CD8-positive, alpha-beta memory T cell (primary cell): ENCODE data around the gene ANKHD1. TPM values are rescaled to one million over a fixed set of nuclear protein-coding genes. Genes with fewer than 3 reads are reported as not detected.

Experiments used
- CTCF ChIA-PET: fragments of 350-600 bp; sonication (Branson Sonifier 250); formaldehyde crosslinking; loops from one replicate; lab custom pipeline; 2021; ENCODE audit warnings: antibody characterized with exemption; lab: Charles Lee
- POLR2A ChIA-PET: fragments of 350-600 bp; sonication (Branson Sonifier 250); formaldehyde crosslinking; loops from one replicate; lab custom pipeline; 2021; ENCODE audit warnings: antibody characterized with exemption; lab: Charles Lee
- DNase-seq, 5 donors: peaks; one replicate each; pipeline versions ENCODE4 v3.0.0 to v3.0.0-alpha.2; 2020 to 2022; ENCODE audit warnings: mixed read lengths in 1 of 5
- H3K27ac ChIP-seq: one replicate; pipeline ENCODE4 v1.7.0; 2013; ENCODE audit warnings: low read depth, mild to moderate bottlenecking, low read length, moderate library complexity
- H3K27me3 ChIP-seq: 2 replicates; pipeline ENCODE4 v1.7.0; 2013; ENCODE audit warnings: low read length, mild to moderate bottlenecking; ENCODE audit not compliant: insufficient read depth, poor library complexity, severe bottlenecking
- H3K36me3 ChIP-seq: 2 replicates; pipeline ENCODE4 v1.7.0; 2013; ENCODE audit warnings: mild to moderate bottlenecking, low read length, moderate library complexity; ENCODE audit not compliant: insufficient read depth
- H3K4me1 ChIP-seq: 2 replicates; pipeline ENCODE4 v1.7.0; 2013; ENCODE audit warnings: mild to moderate bottlenecking, low read length, moderate library complexity; ENCODE audit not compliant: insufficient read depth
- H3K4me3 ChIP-seq: 2 replicates; pipeline ENCODE4 v1.7.0; 2013; ENCODE audit warnings: mild to moderate bottlenecking, low read length
- H3K9me3 ChIP-seq: 2 replicates; pipeline ENCODE4 v1.7.0; 2013; ENCODE audit warnings: mild to moderate bottlenecking, low read length
- H3K27ac Mint-ChIP-seq, 8 donors: one replicate each; pipeline ENCODE4 v1.8.0; 2020 to 2021; ENCODE audit warnings: mixed read lengths in 8 of 8, mild to moderate bottlenecking in 6 of 8, inconsistent platforms in 3 of 8, moderate library complexity in 3 of 8
- H3K27me3 Mint-ChIP-seq, 2 donors: one replicate each; pipeline ENCODE4 v1.8.0; 2020 to 2021; ENCODE audit warnings: mixed read lengths in 2 of 2, mild to moderate bottlenecking in 1 of 2, moderate library complexity in 1 of 2
- H3K36me3 Mint-ChIP-seq, 3 donors: one replicate each; pipeline ENCODE4 v1.8.0; 2020 to 2021; ENCODE audit warnings: mixed read lengths in 3 of 3, inconsistent platforms in 1 of 3, mild to moderate bottlenecking in 1 of 3
- H3K4me1 Mint-ChIP-seq, 3 donors: one replicate each; pipeline ENCODE4 v1.8.0; 2020 to 2021; ENCODE audit warnings: mixed read lengths in 3 of 3, inconsistent platforms in 1 of 3, mild to moderate bottlenecking in 1 of 3
- H3K4me3 Mint-ChIP-seq, 7 donors: one replicate each; pipeline ENCODE4 v1.8.0; 2020 to 2021; ENCODE audit warnings: mixed read lengths in 7 of 7, mild to moderate bottlenecking in 6 of 7, moderate library complexity in 4 of 7, inconsistent platforms in 2 of 7
- H3K9me3 Mint-ChIP-seq, 5 donors: one replicate each; pipeline ENCODE4 v1.8.0; 2020 to 2022; ENCODE audit warnings: mixed read lengths in 5 of 5, mild to moderate bottlenecking in 3 of 5, moderate library complexity in 2 of 5, inconsistent platforms in 1 of 5
- polyA plus RNA-seq: library from polyadenylated mRNA; unstranded; fragments of 300-500 nt; fragmentation: Illumina TruSeq; gene quantifications from one replicate; pipeline ENCODE4 v1.2.3, GENCODE V29; 2021
- total RNA-seq, 2 experiments: library from RNA; stranded (reverse); gene quantifications; one replicate each; pipeline ENCODE4 v1.2.3, GENCODE V29; 2021

The ANKHD1 gene
- total and polyA plus RNA-seq, 3 experiments from 2014 or later, result 88.6 to 107 (median 100) TPM

GRCh38 chr5:140540227-140540626, 138.6 kb downstream of the ANKHD1 start:
- H3K9me3 Mint-ChIP-seq, result no peaks in the 10 kb centered on the region
- peak overlapping the region in 4 of 8 donors; percentile 3 to 71 (median 48) for H3K27ac Mint-ChIP-seq
- no peak overlapping the region for H3K27ac ChIP-seq
- no peaks in the 10 kb centered on the region for H3K9me3 ChIP-seq
- no peaks in the 10 kb centered on the region for H3K27me3 Mint-ChIP-seq
- H3K4me1 Mint-ChIP-seq, result peaks cover 0 to 1% (median 0%) of the 10 kb centered on the region in 3 donors
- H3K27me3 ChIP-seq, result no peaks in the 10 kb centered on the region
- H3K4me1 ChIP-seq, result no peaks in the 10 kb centered on the region
- H3K36me3 Mint-ChIP-seq, result peaks cover 0 to 87% (median 24%) of the 10 kb centered on the region in 3 donors
- POLR2A ChIA-PET, result interaction anchor here (0.5 kb wide), 1 partner anchor 17 kb away, joined by 5 read pairs; no protein-coding TSS in a partner anchor
- H3K4me3 ChIP-seq, result no peak overlapping the region
- H3K36me3 ChIP-seq, result peaks cover 36% of the 10 kb centered on the region
- CTCF ChIA-PET, result interaction anchor here (0.7 kb wide), 1 partner anchor 19 kb away, joined by 3 read pairs; no protein-coding TSS in a partner anchor
- no peak for DNase-seq
- H3K4me3 Mint-ChIP-seq, result no peak overlapping the region

GRCh38 chr5:140542972-140543371, 141.3 kb downstream of the ANKHD1 start:
- Histone ChIP-seq H3K36me3 (peaks cover 31% of the 10 kb centered on the region), H3K4me1 (peaks cover 10% of the 10 kb centered on the region), H3K27ac (no peak overlapping the region), H3K4me3 (no peak overlapping the region), H3K27me3 (no peaks in the 10 kb centered on the region), H3K9me3 (no peaks in the 10 kb centered on the region)
- H3K36me3 Mint-ChIP-seq, result peaks cover 0 to 62% (median 22%) of the 10 kb centered on the region in 3 donors
- no peak overlapping the region for H3K4me3 Mint-ChIP-seq
- H3K4me1 Mint-ChIP-seq, result peaks cover 7 to 14% (median 10%) of the 10 kb centered on the region in 3 donors
- CTCF ChIA-PET, result no interaction called here
- no peaks in the 10 kb centered on the region for H3K27me3 Mint-ChIP-seq
- no peak for DNase-seq
- no peaks in the 10 kb centered on the region for H3K9me3 Mint-ChIP-seq
- POLR2A ChIA-PET, result no interaction called here
- peak overlapping the region in 2 of 8 donors; percentile 11 to 19 for H3K27ac Mint-ChIP-seq

GRCh38 chr5:140544986-140545385, 143.4 kb downstream of the ANKHD1 start:
- no peak for DNase-seq
- H3K4me3 Mint-ChIP-seq, result no peak overlapping the region
- POLR2A ChIA-PET, result no interaction called here
- H3K27ac Mint-ChIP-seq, result peak overlapping the region in 3 of 8 donors; percentile 15 to 95 (median 45)
- H3K27me3 ChIP-seq, result no peaks in the 10 kb centered on the region
- CTCF ChIA-PET, result interaction anchor here (1.5 kb wide), 1 partner anchor 102 kb away, joined by 3 read pairs; the partner anchor contains the start of genes IK and NDUFA2
- H3K9me3 ChIP-seq, result no peaks in the 10 kb centered on the region
- H3K4me1 Mint-ChIP-seq, result peaks cover 21 to 33% (median 30%) of the 10 kb centered on the region in 3 donors
- peaks cover 13% of the 10 kb centered on the region for H3K36me3 ChIP-seq
- H3K9me3 Mint-ChIP-seq, result no peaks in the 10 kb centered on the region
- no peak overlapping the region for H3K4me3 ChIP-seq
- no peak overlapping the region for H3K27ac ChIP-seq
- peaks cover 0 to 57% (median 17%) of the 10 kb centered on the region in 3 donors for H3K36me3 Mint-ChIP-seq
- no peaks in the 10 kb centered on the region for H3K27me3 Mint-ChIP-seq
- H3K4me1 ChIP-seq, result peaks cover 30% of the 10 kb centered on the region

GRCh38 chr5:140545606-140546005, 144.0 kb downstream of the ANKHD1 start:
- Histone ChIP-seq H3K4me3 (no peak overlapping the region), H3K36me3 (peaks cover 12% of the 10 kb centered on the region), H3K27me3 (no peaks in the 10 kb centered on the region), H3K9me3 (no peaks in the 10 kb centered on the region), H3K4me1 (peaks cover 32% of the 10 kb centered on the region), H3K27ac (no peak overlapping the region)
- H3K27me3 Mint-ChIP-seq, result no peaks in the 10 kb centered on the region
- DNase-seq, result no peak
- ChIA-PET POLR2A (no interaction called here), CTCF (interaction anchor here (1.5 kb wide), 1 partner anchor 102 kb away, joined by 3 read pairs; the partner anchor contains the start of genes IK and NDUFA2)
- H3K27ac Mint-ChIP-seq, result peak overlapping the region in 6 of 8 donors; percentile 27 to 95 (median 92)
- peaks cover 0 to 57% (median 16%) of the 10 kb centered on the region in 3 donors for H3K36me3 Mint-ChIP-seq
- peaks cover 21 to 34% (median 33%) of the 10 kb centered on the region in 3 donors for H3K4me1 Mint-ChIP-seq
- H3K9me3 Mint-ChIP-seq, result no peaks in the 10 kb centered on the region
- H3K4me3 Mint-ChIP-seq, result peak overlapping the region in 1 of 7 donors; percentile 60

- no peaks in the 10 kb centered on the region for H3K9me3 Mint-ChIP-seq
- peaks cover 0 to 58% (median 15%) of the 10 kb centered on the region in 3 donors for H3K36me3 Mint-ChIP-seq
- ChIA-PET CTCF (interaction anchor here (1.0 to 3.6 kb wide), 20 partner anchors 9 to 173 kb away, joined by 3 to 34 read pairs (median 6); partner anchors contain the start of genes ANKHD1, CD14, HARS1 and HARS2), POLR2A (interaction anchor here (0.5 to 3.1 kb wide), 8 partner anchors 10 to 145 kb away, joined by 3 to 29 read pairs (median 9); partner anchors contain the start of genes ANKHD1, APBB3, CD14 and IK)
- H3K27me3 ChIP-seq, result no peaks in the 10 kb centered on the region
- H3K27ac Mint-ChIP-seq, result peak overlapping the region; percentile 87 to 95 (median 94)
- peak overlapping the region; percentile 66 for H3K27ac ChIP-seq
- H3K4me3 Mint-ChIP-seq, result peak overlapping the region; percentile 80 to 88 (median 84)
- H3K27me3 Mint-ChIP-seq, result no peaks in the 10 kb centered on the region
- peak overlapping the region; percentile 70 for H3K4me3 ChIP-seq
- DNase-seq, result no peak
- peaks cover 32% of the 10 kb centered on the region for H3K4me1 ChIP-seq
- H3K9me3 ChIP-seq, result no peaks in the 10 kb centered on the region
- H3K36me3 ChIP-seq, result peaks cover 10% of the 10 kb centered on the region
- H3K4me1 Mint-ChIP-seq, result peaks cover 21 to 38% (median 33%) of the 10 kb centered on the region in 3 donors
Observed at GRCh38 chr5:140546851-140547507, 145.3 kb downstream of the ANKHD1 start.

- peak within 1 kb of the TSS; percentile 80 to 88 (median 84) for H3K4me3 Mint-ChIP-seq
Observed at GRCh38 chr5:140547508-140548299, 146.1 kb downstream of the ANKHD1 start, which contains the start of gene EIF4EBP3. Gene EIF4EBP3, plus strand, starts transcription at chr5:140547662. Its CDS starts 76 bp downstream, at chr5:140547738.

GRCh38 chr5:140548300-140548688, 146.7 kb downstream of the ANKHD1 start:
- H3K27ac Mint-ChIP-seq, result peak overlapping the region; percentile 87 to 95 (median 94)
- CTCF ChIA-PET, result interaction anchor here (0.9 to 3.6 kb wide), 16 partner anchors 10 to 172 kb away, joined by 3 to 34 read pairs (median 6); partner anchors contain the start of genes ANKHD1, CD14, SRA1 and TMCO6
- H3K4me1 ChIP-seq, result peaks cover 32% of the 10 kb centered on the region
- H3K9me3 ChIP-seq, result no peaks in the 10 kb centered on the region
- peak overlapping the region; percentile 70 for H3K4me3 ChIP-seq
- no peaks in the 10 kb centered on the region for H3K27me3 Mint-ChIP-seq
- no peak for DNase-seq
- no peaks in the 10 kb centered on the region for H3K9me3 Mint-ChIP-seq
- POLR2A ChIA-PET, result interaction anchor here (0.8 to 3.1 kb wide), 5 partner anchors 9 to 147 kb away, joined by 3 to 29 read pairs (median 12); partner anchors contain the start of genes ANKHD1, APBB3, SLC35A4 and SRA1
- no peaks in the 10 kb centered on the region for H3K27me3 ChIP-seq
- peaks cover 0 to 57% (median 15%) of the 10 kb centered on the region in 3 donors for H3K36me3 Mint-ChIP-seq
- H3K4me3 Mint-ChIP-seq, result peak overlapping the region; percentile 80 to 88 (median 84)
- H3K36me3 ChIP-seq, result peaks cover 11% of the 10 kb centered on the region
- H3K27ac ChIP-seq, result peak overlapping the region; percentile 66
- peaks cover 27 to 45% (median 39%) of the 10 kb centered on the region in 3 donors for H3K4me1 Mint-ChIP-seq

More at GRCh38 chr5:140547508-140548299, 146.1 kb downstream of the ANKHD1 start, which contains the start of gene EIF4EBP3:
- Histone ChIP-seq H3K9me3 (no peaks in the 10 kb centered on the region), H3K4me3 (peak within 1 kb of the TSS; percentile 70), H3K27me3 (no peaks in the 10 kb centered on the region), H3K36me3 (peaks cover 11% of the 10 kb centered on the region), H3K27ac (peak within 1 kb of the TSS; percentile 66), H3K4me1 (peaks cover 32% of the 10 kb centered on the region)
- ChIA-PET CTCF (interaction anchor here (0.9 to 3.6 kb wide), 22 partner anchors 8 to 172 kb away, joined by 3 to 34 read pairs (median 6); partner anchors contain the start of genes ANKHD1, CD14, HARS1 and HARS2), POLR2A (interaction anchor here (0.7 to 3.1 kb wide), 9 partner anchors 9 to 146 kb away, joined by 3 to 29 read pairs (median 6); partner anchors contain the start of genes ANKHD1, APBB3, CD14 and IK)
- Mint-ChIP-seq H3K36me3 (peaks cover 0 to 55% (median 15%) of the 10 kb centered on the region in 3 donors), H3K4me1 (peaks cover 21 to 39% (median 33%) of the 10 kb centered on the region in 3 donors), H3K9me3 (no peaks in the 10 kb centered on the region), H3K27me3 (no peaks in the 10 kb centered on the region), H3K27ac (peak within 1 kb of the TSS; percentile 87 to 95 (median 94))
- peak; percentile 78 to 91 (median 82) for DNase-seq
